ENCODE data around the gene ACKR3. TPM values are rescaled to one million over a fixed set of nuclear protein-coding genes. Genes with fewer than 3 reads are reported as not detected.

Gene ACKR3
- total RNA-seq, 1 donor from 2014 or later: 1.8 TPM

- intact Hi-C loops (cut with micrococcal nuclease): no loop called here
- Mint-ChIP-seq H3K9me3 (no peaks in the 10 kb centered on the region), H3K27me3 (ENCODE audit: low read depth) (peaks cover 6% of the 10 kb centered on the region), H3K4me3 (ENCODE audit: low read depth) (no peak overlapping the region), H3K4me1 (ENCODE audit: low read depth) (no peaks in the 10 kb centered on the region), H3K27ac (no peak overlapping the region), H3K36me3 (ENCODE audit: low read depth) (no peaks in the 10 kb centered on the region)
- DNase-seq (ENCODE audit: low spot score): no peak
These were observed 31.3 kb downstream of the ACKR3 start for GRCh38 chr2:236600892-236601291.

- no peak overlapping the region for H3K4me3 Mint-ChIP-seq (ENCODE audit: low read depth)
- H3K9me3 Mint-ChIP-seq: no peaks in the 10 kb centered on the region
- H3K27ac Mint-ChIP-seq: no peak overlapping the region
- H3K36me3 Mint-ChIP-seq (ENCODE audit: low read depth): no peaks in the 10 kb centered on the region
- no peak for DNase-seq (ENCODE audit: low spot score)
- intact Hi-C loops (cut with micrococcal nuclease): no loop called here
- H3K4me1 Mint-ChIP-seq (ENCODE audit: low read depth): no peaks in the 10 kb centered on the region
- H3K27me3 Mint-ChIP-seq (ENCODE audit: low read depth): peaks cover 10% of the 10 kb centered on the region
These were observed 31.9 kb downstream of the ACKR3 start for GRCh38 chr2:236601316-236602202.

- intact Hi-C loops (cut with micrococcal nuclease): no loop called here
- Mint-ChIP-seq H3K4me3 (ENCODE audit: low read depth) (no peak overlapping the region), H3K27me3 (ENCODE audit: low read depth) (peaks cover 13% of the 10 kb centered on the region), H3K27ac (no peak overlapping the region), H3K36me3 (ENCODE audit: low read depth) (no peaks in the 10 kb centered on the region), H3K9me3 (no peaks in the 10 kb centered on the region), H3K4me1 (ENCODE audit: low read depth) (no peaks in the 10 kb centered on the region)
- DNase-seq (ENCODE audit: low spot score): no peak
These were observed 33.1 kb downstream of the ACKR3 start for GRCh38 chr2:236602678-236603077.

GRCh38 chr2:236603361-236604015 lies 33.9 kb downstream of the ACKR3 start:
- Mint-ChIP-seq H3K27me3 (ENCODE audit: low read depth) (peaks cover 13% of the 10 kb centered on the region), H3K27ac (no peak overlapping the region), H3K9me3 (no peaks in the 10 kb centered on the region), H3K36me3 (ENCODE audit: low read depth) (no peaks in the 10 kb centered on the region), H3K4me3 (ENCODE audit: low read depth) (no peak overlapping the region), H3K4me1 (ENCODE audit: low read depth) (no peaks in the 10 kb centered on the region)
- intact Hi-C loops (cut with micrococcal nuclease): no loop called here
- no peak for DNase-seq (ENCODE audit: low spot score)

GRCh38 chr2:236604575-236605344 lies 35.1 kb downstream of the ACKR3 start:
- H3K9me3 Mint-ChIP-seq: no peaks in the 10 kb centered on the region
- H3K4me1 Mint-ChIP-seq (ENCODE audit: low read depth): no peaks in the 10 kb centered on the region
- no peak overlapping the region for H3K4me3 Mint-ChIP-seq (ENCODE audit: low read depth)
- no peak overlapping the region for H3K27ac Mint-ChIP-seq
- H3K36me3 Mint-ChIP-seq (ENCODE audit: low read depth): no peaks in the 10 kb centered on the region
- intact Hi-C loops (cut with micrococcal nuclease): no loop called here
- peaks cover 13% of the 10 kb centered on the region for H3K27me3 Mint-ChIP-seq (ENCODE audit: low read depth)
- DNase-seq (ENCODE audit: low spot score): no peak

- no peak for DNase-seq (ENCODE audit: low spot score)
- Mint-ChIP-seq H3K27me3 (ENCODE audit: low read depth) (peaks cover 13% of the 10 kb centered on the region), H3K27ac (no peak overlapping the region), H3K4me3 (ENCODE audit: low read depth) (no peak overlapping the region), H3K4me1 (ENCODE audit: low read depth) (no peaks in the 10 kb centered on the region), H3K36me3 (ENCODE audit: low read depth) (no peaks in the 10 kb centered on the region), H3K9me3 (no peaks in the 10 kb centered on the region)
- intact Hi-C loops (cut with micrococcal nuclease): no loop called here
These were observed 35.7 kb downstream of the ACKR3 start for GRCh38 chr2:236605345-236605734.

- intact Hi-C loops (cut with micrococcal nuclease): no loop called here
- Mint-ChIP-seq H3K4me3 (ENCODE audit: low read depth) (no peak overlapping the region), H3K27me3 (ENCODE audit: low read depth) (peaks cover 13% of the 10 kb centered on the region), H3K27ac (no peak overlapping the region), H3K36me3 (ENCODE audit: low read depth) (no peaks in the 10 kb centered on the region), H3K4me1 (ENCODE audit: low read depth) (no peaks in the 10 kb centered on the region), H3K9me3 (no peaks in the 10 kb centered on the region)
- DNase-seq (ENCODE audit: low spot score): no peak
These were observed 36.4 kb downstream of the ACKR3 start for GRCh38 chr2:236606023-236606422.

GRCh38 chr2:236607471-236608187 lies 38.0 kb downstream of the ACKR3 start:
- Mint-ChIP-seq H3K27me3 (ENCODE audit: low read depth) (peaks cover 13% of the 10 kb centered on the region), H3K9me3 (no peaks in the 10 kb centered on the region), H3K27ac (no peak overlapping the region), H3K4me3 (ENCODE audit: low read depth) (no peak overlapping the region), H3K36me3 (ENCODE audit: low read depth) (no peaks in the 10 kb centered on the region), H3K4me1 (ENCODE audit: low read depth) (no peaks in the 10 kb centered on the region)
- no peak for DNase-seq (ENCODE audit: low spot score)
- intact Hi-C loops (cut with micrococcal nuclease): no loop called here

GRCh38 chr2:236608188-236608525 lies 38.5 kb downstream of the ACKR3 start:
- no peaks in the 10 kb centered on the region for H3K4me1 Mint-ChIP-seq (ENCODE audit: low read depth)
- DNase-seq (ENCODE audit: low spot score): no peak
- no peaks in the 10 kb centered on the region for H3K36me3 Mint-ChIP-seq (ENCODE audit: low read depth)
- H3K27me3 Mint-ChIP-seq (ENCODE audit: low read depth): peaks cover 13% of the 10 kb centered on the region
- no peak overlapping the region for H3K27ac Mint-ChIP-seq
- H3K4me3 Mint-ChIP-seq (ENCODE audit: low read depth): no peak overlapping the region
- H3K9me3 Mint-ChIP-seq: no peaks in the 10 kb centered on the region
- intact Hi-C loops (cut with micrococcal nuclease): no loop called here

- intact Hi-C loops (cut with micrococcal nuclease): no loop called here
These were observed 39.1 kb downstream of the ACKR3 start for GRCh38 chr2:236608710-236609109.

GRCh38 chr2:236610991-236611821 lies 41.6 kb downstream of the ACKR3 start:
- no peaks in the 10 kb centered on the region for H3K36me3 Mint-ChIP-seq (ENCODE audit: low read depth)
- H3K27ac Mint-ChIP-seq: no peak overlapping the region
- H3K27me3 Mint-ChIP-seq (ENCODE audit: low read depth): peaks cover 5% of the 10 kb centered on the region
- intact Hi-C loops (cut with micrococcal nuclease): no loop called here
- no peaks in the 10 kb centered on the region for H3K9me3 Mint-ChIP-seq
- no peak for DNase-seq (ENCODE audit: low spot score)
- H3K4me1 Mint-ChIP-seq (ENCODE audit: low read depth): no peaks in the 10 kb centered on the region
- H3K4me3 Mint-ChIP-seq (ENCODE audit: low read depth): no peak overlapping the region

More at GRCh38 chr2:236608710-236609109, 39.1 kb downstream of the ACKR3 start:
- Mint-ChIP-seq H3K27me3 (ENCODE audit: low read depth) (peaks cover 13% of the 10 kb centered on the region), H3K27ac (no peak overlapping the region), H3K9me3 (no peaks in the 10 kb centered on the region), H3K4me3 (ENCODE audit: low read depth) (no peak overlapping the region), H3K36me3 (ENCODE audit: low read depth) (no peaks in the 10 kb centered on the region), H3K4me1 (ENCODE audit: low read depth) (no peaks in the 10 kb centered on the region)
- no peak for DNase-seq (ENCODE audit: low spot score)

- Mint-ChIP-seq H3K36me3 (ENCODE audit: low read depth) (no peaks in the 10 kb centered on the region), H3K4me1 (ENCODE audit: low read depth) (no peaks in the 10 kb centered on the region), H3K27me3 (ENCODE audit: low read depth) (no peaks in the 10 kb centered on the region), H3K9me3 (no peaks in the 10 kb centered on the region), H3K4me3 (ENCODE audit: low read depth) (no peak overlapping the region), H3K27ac (no peak overlapping the region)
- intact Hi-C loops (cut with micrococcal nuclease): no loop called here
- DNase-seq (ENCODE audit: low spot score): no peak
These were observed 43.1 kb downstream of the ACKR3 start for GRCh38 chr2:236612737-236613136.

Measured in activated T-helper 2 cell treated with anti-CD3 and anti-CD28 coated beads, Interferon-gamma antibody, Interleukin-2, Interleukin-4, amounts not matched to agents 10 μg/mL and 5 μg/mL and 100 μg/mL, durations not matched to agents 14 hours and 24 hours and 36 hours (primary cell).